Ishikawa (cell line): ENCODE data around the gene FASN.

Source experiments
- CEBPB ChIP-seq: IDR thresholded peaks from 2 replicates; pipeline ENCODE4 v1.6.1; 2012
- CREB1 ChIP-seq: IDR thresholded peaks from 2 replicates; pipeline ENCODE4 v1.6.1; 2012; ENCODE audit warnings: low read depth
- EGR1 ChIP-seq: IDR thresholded peaks from 2 replicates; pipeline ENCODE4 v1.6.1; 2012
- EP300 ChIP-seq: IDR thresholded peaks from 2 replicates; pipeline ENCODE4 v1.6.1; 2012; ENCODE audit warnings: borderline replicate concordance
- FOXM1 ChIP-seq: IDR thresholded peaks from 2 replicates; pipeline ENCODE4 v1.6.1; 2012; ENCODE audit warnings: low read depth, borderline replicate concordance
- NFIC ChIP-seq: IDR thresholded peaks from 2 replicates; pipeline ENCODE4 v1.6.1; 2012
- RAD21 ChIP-seq: IDR thresholded peaks from 2 replicates; pipeline ENCODE4 v1.6.1; 2012; ENCODE audit warnings: low read depth
- TAF1 ChIP-seq: IDR thresholded peaks from 2 replicates; pipeline ENCODE4 v1.6.1; 2012; ENCODE audit warnings: low read depth, mild to moderate bottlenecking
- TCF12 ChIP-seq: IDR thresholded peaks from 2 replicates; pipeline ENCODE4 v1.6.1; 2012; ENCODE audit warnings: low read depth
- TEAD4 ChIP-seq: IDR thresholded peaks from 2 replicates; pipeline ENCODE4 v1.6.1; 2012
- YY1 ChIP-seq: IDR thresholded peaks from 2 replicates; pipeline ENCODE4 v1.6.1; 2012; ENCODE audit warnings: low read depth
- ZBTB7A ChIP-seq: IDR thresholded peaks from 2 replicates; pipeline ENCODE4 v1.6.1; 2012; ENCODE audit warnings: low read depth
- TF ChIP-seq, protein P1 (sequence below): IDR thresholded peaks from 2 replicates; pipeline ENCODE4 v1.6.1; 2012
- TF ChIP-seq, protein P2 (sequence below): IDR thresholded peaks from 2 replicates; pipeline ENCODE4 v1.6.1; 2012; ENCODE audit warnings: low read depth, mild to moderate bottlenecking
- TF ChIP-seq, protein P3 (sequence below): IDR thresholded peaks from 2 replicates; pipeline ENCODE4 v1.6.1; 2012

FASN gene

DNA sequence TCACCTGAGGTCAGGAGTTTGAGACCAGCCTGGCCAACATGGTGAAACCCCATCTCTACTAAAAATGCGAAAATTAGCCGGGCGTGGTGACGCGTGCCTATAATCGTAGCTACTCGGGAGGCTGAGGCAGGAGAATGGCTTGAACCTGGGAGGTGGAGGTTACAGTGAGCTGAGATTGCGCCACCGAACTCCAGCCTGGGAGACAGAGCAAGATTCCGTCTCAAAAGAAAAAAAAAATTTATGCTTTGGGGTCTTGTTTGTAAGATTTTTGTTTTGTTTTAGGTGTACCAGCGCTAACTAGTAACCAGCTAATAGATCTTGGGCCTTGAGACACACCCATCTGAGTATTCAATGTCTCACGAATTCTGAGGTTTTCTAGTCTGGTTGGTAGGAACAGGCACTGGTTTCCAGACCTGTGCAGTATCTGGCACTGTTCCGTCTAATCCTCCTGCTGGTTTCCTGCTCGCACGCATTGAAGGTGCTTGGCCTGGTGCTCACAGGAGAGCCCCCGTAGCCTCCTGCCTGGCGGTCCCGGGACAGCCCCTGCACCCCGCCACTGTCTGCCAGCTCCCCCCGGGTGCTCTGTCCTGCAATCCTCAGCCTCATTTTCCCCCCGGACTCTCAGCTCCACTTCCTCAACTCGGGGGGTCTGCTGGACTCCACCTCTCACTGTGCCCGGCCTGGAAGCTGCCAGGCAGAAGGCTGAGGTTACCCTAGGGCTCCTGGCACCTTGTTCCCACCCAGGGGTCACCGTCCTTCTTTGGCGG lies 21.8 kb downstream of the FASN start:
- TF ChIP-seq TCF12 (no peak), CREB1 (no peak), NFIC (no peak), TAF1 (no peak), RAD21 (no peak), FOXM1 (no peak)
- TF ChIP-seq, protein P1, sequence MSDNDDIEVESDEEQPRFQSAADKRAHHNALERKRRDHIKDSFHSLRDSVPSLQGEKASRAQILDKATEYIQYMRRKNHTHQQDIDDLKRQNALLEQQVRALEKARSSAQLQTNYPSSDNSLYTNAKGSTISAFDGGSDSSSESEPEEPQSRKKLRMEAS = no peak
- TF ChIP-seq, protein P2, sequence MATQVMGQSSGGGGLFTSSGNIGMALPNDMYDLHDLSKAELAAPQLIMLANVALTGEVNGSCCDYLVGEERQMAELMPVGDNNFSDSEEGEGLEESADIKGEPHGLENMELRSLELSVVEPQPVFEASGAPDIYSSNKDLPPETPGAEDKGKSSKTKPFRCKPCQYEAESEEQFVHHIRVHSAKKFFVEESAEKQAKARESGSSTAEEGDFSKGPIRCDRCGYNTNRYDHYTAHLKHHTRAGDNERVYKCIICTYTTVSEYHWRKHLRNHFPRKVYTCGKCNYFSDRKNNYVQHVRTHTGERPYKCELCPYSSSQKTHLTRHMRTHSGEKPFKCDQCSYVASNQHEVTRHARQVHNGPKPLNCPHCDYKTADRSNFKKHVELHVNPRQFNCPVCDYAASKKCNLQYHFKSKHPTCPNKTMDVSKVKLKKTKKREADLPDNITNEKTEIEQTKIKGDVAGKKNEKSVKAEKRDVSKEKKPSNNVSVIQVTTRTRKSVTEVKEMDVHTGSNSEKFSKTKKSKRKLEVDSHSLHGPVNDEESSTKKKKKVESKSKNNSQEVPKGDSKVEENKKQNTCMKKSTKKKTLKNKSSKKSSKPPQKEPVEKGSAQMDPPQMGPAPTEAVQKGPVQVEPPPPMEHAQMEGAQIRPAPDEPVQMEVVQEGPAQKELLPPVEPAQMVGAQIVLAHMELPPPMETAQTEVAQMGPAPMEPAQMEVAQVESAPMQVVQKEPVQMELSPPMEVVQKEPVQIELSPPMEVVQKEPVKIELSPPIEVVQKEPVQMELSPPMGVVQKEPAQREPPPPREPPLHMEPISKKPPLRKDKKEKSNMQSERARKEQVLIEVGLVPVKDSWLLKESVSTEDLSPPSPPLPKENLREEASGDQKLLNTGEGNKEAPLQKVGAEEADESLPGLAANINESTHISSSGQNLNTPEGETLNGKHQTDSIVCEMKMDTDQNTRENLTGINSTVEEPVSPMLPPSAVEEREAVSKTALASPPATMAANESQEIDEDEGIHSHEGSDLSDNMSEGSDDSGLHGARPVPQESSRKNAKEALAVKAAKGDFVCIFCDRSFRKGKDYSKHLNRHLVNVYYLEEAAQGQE = no peak

DNA sequence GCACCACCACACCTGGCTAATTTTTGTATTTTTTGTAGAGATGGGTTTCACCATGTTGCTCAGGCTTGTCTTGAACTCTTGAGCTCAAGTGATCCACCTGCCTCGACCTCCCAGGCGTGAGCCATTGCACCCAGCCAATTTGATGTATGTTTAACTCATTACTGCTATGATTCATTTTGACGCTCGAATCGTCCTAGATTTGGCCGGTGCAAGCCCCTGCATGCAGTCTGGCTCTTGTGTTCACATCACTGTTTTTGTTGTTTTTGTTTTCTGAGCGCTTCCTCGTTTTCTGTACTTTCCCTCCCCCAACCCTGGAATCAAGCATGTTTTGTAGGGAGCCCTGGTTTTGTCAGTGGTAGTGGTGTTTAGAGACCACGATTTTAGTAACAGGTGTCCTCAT lies 24.6 kb downstream of the FASN start:
- TF ChIP-seq TAF1 = no peak
- TF ChIP-seq, protein P2 = no peak
- TF ChIP-seq EP300 = no peak
- no peak for TF ChIP-seq TCF12
- TF ChIP-seq EGR1 = no peak

DNA sequence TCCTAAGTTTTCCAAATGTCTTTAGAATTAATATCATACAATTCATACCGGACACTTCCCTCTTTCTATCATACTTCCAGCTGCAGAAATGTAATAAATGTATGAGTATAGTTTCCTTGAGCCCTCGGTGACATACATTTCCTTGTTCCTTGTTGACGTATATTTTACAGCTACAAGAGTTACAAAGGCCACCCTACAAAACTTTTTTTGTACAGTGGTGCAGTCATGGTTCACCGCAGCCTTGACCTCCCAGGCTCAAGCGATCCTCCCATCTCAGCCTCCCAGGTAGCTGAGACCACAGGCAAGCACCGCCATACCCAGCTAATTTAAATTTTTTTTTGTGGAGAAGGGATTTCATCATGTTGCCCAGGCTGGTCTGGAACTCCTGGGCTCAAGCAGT lies 25.2 kb downstream of the FASN start:
- TF ChIP-seq ZBTB7A (no peak), CREB1 (no peak), TAF1 (no peak), YY1 (no peak), NFIC (no peak), CEBPB (no peak), FOXM1 (no peak), TCF12 (no peak), EP300 (no peak)
- TF ChIP-seq, protein P3, sequence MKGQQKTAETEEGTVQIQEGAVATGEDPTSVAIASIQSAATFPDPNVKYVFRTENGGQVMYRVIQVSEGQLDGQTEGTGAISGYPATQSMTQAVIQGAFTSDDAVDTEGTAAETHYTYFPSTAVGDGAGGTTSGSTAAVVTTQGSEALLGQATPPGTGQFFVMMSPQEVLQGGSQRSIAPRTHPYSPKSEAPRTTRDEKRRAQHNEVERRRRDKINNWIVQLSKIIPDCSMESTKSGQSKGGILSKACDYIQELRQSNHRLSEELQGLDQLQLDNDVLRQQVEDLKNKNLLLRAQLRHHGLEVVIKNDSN = no peak

DNA sequence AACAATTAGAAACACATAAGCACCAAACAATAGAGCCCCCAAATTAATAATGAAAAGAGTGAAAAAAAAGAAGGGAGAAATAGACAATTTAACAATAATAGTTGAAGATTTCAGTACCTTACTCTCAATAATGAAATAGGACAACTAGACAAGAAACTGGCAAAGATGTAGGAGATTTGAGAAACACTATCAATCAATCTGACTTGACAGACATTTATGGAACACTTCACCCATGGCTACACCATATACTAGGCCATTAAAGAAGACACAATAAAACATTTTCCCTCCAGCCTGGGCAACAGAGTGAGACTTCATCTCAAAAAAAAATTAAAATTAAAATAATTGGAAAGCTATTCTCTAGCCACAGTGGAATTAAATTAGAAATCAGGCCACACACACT lies 27.4 kb downstream of the FASN start:
- TF ChIP-seq ZBTB7A (no peak), TEAD4 (no peak), NFIC (no peak)

DNA sequence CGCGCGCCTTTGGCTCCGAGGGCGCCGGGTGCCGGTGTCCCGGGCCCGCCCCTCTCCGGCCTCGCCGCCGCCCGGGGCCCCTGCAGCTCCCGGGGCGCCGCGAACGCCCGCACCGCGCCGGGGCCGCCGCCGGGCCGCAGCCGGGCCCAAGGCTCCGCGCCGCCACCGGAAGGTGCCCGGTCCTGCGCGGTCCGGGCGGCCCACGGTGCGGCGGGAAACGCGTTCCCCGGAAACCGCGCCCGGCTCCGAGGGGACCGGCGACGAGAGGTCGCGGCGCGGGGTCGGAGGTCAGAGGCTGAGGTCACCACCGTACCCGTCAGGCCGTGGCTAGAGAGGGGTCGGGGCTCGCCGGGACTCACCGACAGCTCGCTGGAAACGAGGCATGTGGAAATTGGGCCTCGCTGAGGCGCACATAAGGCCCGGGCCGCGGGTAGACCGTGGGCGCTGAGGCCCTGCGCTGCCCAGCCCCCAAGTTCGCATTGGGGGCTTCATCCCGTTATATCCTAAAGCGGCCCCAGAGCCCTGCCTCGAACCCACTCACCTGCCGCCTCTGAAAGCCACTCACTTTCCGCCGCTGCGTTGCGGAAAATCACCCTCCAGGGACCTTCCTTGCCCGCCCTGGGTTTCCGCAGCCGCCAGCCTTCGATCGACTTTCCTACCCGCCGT lies 32.3 kb downstream of the FASN start, which contains the start of gene DUS1L:
TSS of gene DUS1L (minus strand) at position 167 of the 666 bp plus-strand sequence. CDS start 745 bp downstream, outside the sequence.
- TF ChIP-seq EGR1 (peak; percentile 30; the same call in 1 of the 2 replicates), TAF1 (peak; percentile 91), FOXM1 (no peak), YY1 (peak; percentile 78), NFIC (no peak), EP300 (no peak), RAD21 (no peak), CREB1 (no peak), TCF12 (no peak), CEBPB (no peak), TEAD4 (0 out of 2 replicates have a peak, but pooled peaks have one; percentile 18), ZBTB7A (0 out of 2 replicates have a peak, but pooled peaks have one; percentile 28)
- TF ChIP-seq, protein P2 = 0 out of 2 replicates have a peak, but pooled peaks have one; percentile 12
- TF ChIP-seq, protein P3 = peak; percentile 65
- TF ChIP-seq, protein P1 = peak; percentile 66
